BE2C (cell line): ENCODE measurements around the gene TPCN2.
"Not testable (repeated sequence)": the region's sequence is repeated elsewhere in the genome, so short reads cannot be mapped to it uniquely, and the experiment has no call there.

ENCODE experiments used
- DNase-seq: peaks from one replicate; pipeline ENCODE4 v3.0.0-alpha.2; 2020
- H3K27me3 ChIP-seq: fragments of 250-450 bp; sonication (Bioruptor Pico); 2 replicates; pipeline ENCODE4 v1.5.1; 2020; ENCODE audit warnings: mild to moderate bottlenecking
- H3K36me3 ChIP-seq: fragments of 250-450 bp; sonication (Bioruptor Pico); 2 replicates; pipeline ENCODE4 v1.5.1; 2020; ENCODE audit warnings: mild to moderate bottlenecking
- H3K4me1 ChIP-seq: fragments of 250-450 bp; sonication (Bioruptor Pico); 2 replicates; pipeline ENCODE4 v1.5.1; 2020
- H3K4me3 ChIP-seq: 2 replicates; pipeline ENCODE4 v1.5.1; 2011; ENCODE audit warnings: low read depth, low read length
- H3K9me3 ChIP-seq: fragments of 250-450 bp; sonication (Bioruptor Pico); 2 replicates; pipeline ENCODE4 v1.5.1; 2020
- TF ChIP-seq, protein P1 (sequence below): IDR thresholded peaks from 2 replicates; pipeline ENCODE4 v1.5.1; 2012; ENCODE audit warnings: mild to moderate bottlenecking, low read depth, low read length

The TPCN2 gene

DNA sequence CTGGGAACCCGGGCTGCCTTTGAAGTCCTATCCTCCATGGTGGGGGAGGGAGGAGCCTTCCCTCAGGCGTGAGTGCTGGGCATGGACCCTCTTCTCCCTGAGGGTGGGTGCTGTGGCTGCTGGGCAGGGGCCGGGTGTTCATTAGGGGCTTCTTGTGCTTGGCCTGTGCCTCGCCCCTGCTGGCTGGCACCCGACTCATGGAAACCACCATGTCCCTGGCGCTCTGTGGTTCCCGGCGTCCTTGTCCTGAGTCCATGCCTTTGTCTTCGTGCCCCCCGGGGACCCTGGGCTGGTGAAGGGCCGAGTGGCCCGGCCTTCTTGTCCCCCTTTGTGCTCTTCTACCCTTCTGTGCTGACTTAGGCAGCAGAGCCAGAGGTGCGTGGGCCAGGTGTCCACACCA is 23.2 kb downstream of the TPCN2 start:
- TF ChIP-seq, protein P1, sequence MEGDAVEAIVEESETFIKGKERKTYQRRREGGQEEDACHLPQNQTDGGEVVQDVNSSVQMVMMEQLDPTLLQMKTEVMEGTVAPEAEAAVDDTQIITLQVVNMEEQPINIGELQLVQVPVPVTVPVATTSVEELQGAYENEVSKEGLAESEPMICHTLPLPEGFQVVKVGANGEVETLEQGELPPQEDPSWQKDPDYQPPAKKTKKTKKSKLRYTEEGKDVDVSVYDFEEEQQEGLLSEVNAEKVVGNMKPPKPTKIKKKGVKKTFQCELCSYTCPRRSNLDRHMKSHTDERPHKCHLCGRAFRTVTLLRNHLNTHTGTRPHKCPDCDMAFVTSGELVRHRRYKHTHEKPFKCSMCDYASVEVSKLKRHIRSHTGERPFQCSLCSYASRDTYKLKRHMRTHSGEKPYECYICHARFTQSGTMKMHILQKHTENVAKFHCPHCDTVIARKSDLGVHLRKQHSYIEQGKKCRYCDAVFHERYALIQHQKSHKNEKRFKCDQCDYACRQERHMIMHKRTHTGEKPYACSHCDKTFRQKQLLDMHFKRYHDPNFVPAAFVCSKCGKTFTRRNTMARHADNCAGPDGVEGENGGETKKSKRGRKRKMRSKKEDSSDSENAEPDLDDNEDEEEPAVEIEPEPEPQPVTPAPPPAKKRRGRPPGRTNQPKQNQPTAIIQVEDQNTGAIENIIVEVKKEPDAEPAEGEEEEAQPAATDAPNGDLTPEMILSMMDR = no peak
- Histone ChIP-seq H3K36me3 (peaks cover 4% of the 10 kb centered on the region; the same call in 1 of the 2 replicates), H3K4me3 (no peak overlapping the region), H3K4me1 (no peaks in the 10 kb centered on the region; the same call in 1 of the 2 replicates), H3K27me3 (no peaks in the 10 kb centered on the region), H3K9me3 (no peaks in the 10 kb centered on the region)
- no peak for DNase-seq

GRCh38 chr11:69073469-69073868 is 24.7 kb downstream of the TPCN2 start:
- no peak for DNase-seq
- peaks cover 4% of the 10 kb centered on the region for H3K36me3 ChIP-seq
- TF ChIP-seq, protein P1 = no peak

DNA sequence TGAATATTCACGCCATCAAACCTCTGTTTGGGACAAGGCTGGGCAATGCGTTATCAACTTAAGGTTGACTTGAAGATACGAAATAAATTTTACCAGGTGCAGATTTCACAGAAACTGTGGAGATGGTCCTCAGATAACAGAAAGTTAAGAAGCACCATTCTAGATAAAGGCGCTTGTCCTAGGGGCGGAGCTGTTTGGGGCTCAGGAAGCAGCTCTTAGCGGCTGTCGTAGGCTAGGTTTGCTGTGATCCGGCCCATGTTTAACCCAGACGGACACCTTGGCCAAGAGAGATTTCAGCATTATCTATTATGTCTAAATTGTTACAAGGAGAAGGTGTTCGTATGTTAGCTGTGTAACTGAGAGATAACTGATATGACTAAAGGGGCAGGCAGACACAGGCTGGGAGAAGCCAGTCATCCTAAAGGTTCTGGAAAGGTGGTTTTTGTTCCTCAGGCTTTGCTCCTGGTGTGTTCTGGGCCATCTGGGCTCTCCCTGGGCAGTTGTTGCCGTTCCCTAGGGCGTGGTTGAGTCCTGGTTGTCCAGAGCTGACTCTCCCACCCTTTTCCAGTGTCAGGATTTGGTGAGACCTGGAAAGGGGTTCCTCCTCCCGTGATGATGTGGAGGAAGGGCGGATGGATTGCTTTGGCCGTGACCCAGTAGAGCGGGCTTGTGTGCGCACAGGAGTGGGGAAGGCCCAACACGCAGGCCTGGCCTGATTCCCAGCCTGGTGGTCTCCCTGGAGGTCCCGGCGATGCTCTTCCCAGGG is 25.8 kb downstream of the TPCN2 start:
- H3K4me1 ChIP-seq = no peaks in the 10 kb centered on the region; the same call in 1 of the 2 replicates
- no peaks in the 10 kb centered on the region for H3K27me3 ChIP-seq
- DNase-seq = no peak
- no peak overlapping the region for H3K4me3 ChIP-seq
- peaks cover 4% of the 10 kb centered on the region for H3K36me3 ChIP-seq
- TF ChIP-seq, protein P1 = no peak
- no peaks in the 10 kb centered on the region for H3K9me3 ChIP-seq

More at GRCh38 chr11:69073469-69073868, 24.7 kb downstream of the TPCN2 start:
- Histone ChIP-seq H3K9me3 (no peaks in the 10 kb centered on the region), H3K4me1 (no peaks in the 10 kb centered on the region; the same call in 1 of the 2 replicates), H3K27me3 (no peaks in the 10 kb centered on the region), H3K4me3 (no peak overlapping the region)

- Histone ChIP-seq H3K9me3 (no peaks in the 10 kb centered on the region), H3K4me1 (no peaks in the 10 kb centered on the region; the same call in 1 of the 2 replicates), H3K27me3 (no peaks in the 10 kb centered on the region), H3K36me3 (peaks cover 4% of the 10 kb centered on the region), H3K4me3 (no peak overlapping the region)
- TF ChIP-seq, protein P1 = no peak
- DNase-seq = no peak
These were observed 26.8 kb downstream of the TPCN2 start for GRCh38 chr11:69075421-69076128.

DNA sequence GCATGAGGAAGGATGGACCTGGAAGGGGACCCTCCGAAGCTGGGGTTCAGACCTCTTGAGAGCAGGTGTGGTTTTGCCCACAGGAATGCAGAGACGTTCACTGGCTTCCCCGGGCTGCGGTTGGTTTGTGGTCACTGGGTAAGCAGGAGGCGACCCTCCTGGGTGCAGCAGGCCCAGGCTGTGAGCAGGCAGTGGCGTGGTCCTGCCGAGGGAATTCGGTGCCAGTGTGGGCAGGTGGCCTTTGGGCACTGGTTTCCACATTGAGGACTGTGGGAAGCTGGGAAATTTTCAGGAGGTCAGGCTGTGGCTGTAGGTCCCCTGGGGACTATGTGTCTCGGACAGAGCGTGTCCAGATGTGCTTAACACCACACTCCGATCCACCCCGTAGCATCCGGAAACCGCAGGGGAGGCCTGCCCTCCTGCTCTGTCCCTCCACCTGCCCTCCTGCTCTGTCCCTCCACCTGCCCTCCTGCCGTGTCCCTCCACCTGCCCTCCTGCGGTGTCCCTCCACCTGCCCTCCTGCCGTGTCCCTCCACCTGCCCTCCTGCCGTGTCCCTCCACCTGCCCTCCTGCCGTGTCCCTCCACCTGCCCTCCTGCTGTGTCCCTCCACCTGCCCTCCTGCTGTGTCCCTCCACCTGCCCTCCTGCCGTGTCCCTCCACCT is 27.5 kb downstream of the TPCN2 start:
- Histone ChIP-seq H3K4me1 (no peaks in the 10 kb centered on the region; the same call in 1 of the 2 replicates), H3K36me3 (peaks cover 4% of the 10 kb centered on the region), H3K9me3 (no peaks in the 10 kb centered on the region), H3K4me3 (no peak overlapping the region), H3K27me3 (no peaks in the 10 kb centered on the region)
- no peak for DNase-seq
- TF ChIP-seq, protein P1 = no peak

DNA sequence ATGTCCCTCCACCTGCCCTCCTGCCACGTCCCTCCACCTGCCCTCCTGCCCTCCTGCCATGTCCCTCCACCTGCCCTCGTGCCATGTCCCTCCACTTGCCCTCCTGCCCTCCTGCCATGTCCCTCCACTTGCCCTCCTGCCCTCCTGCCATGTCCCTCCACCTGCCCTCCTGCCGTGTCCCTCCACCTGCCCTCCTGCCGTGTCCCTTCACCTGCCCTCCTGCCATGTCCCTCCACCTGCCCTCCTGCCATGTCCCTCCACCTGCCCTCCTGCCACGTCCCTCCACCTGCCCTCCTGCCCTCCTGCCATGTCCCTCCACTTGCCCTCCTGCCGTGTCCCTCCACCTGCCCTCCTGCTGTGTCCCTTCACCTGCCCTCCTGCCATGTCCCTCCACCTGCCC is 28.2 kb downstream of the TPCN2 start:
- H3K4me3 ChIP-seq, H3K9me3 ChIP-seq, H3K4me1 ChIP-seq, H3K36me3 ChIP-seq, H3K27me3 ChIP-seq, DNase-seq: not testable (repeated sequence)
